Mucosa of descending colon (tissue), 3 donors: Measurements from ENCODE around the gene ADRA2B. TPM values are rescaled to one million over a fixed set of nuclear protein-coding genes. Genes with fewer than 3 reads are reported as not detected.

Experiments
- ATAC-seq: fragments of 200-7000 bp; cut with Tn5 transposase; one replicate; pipeline ENCODE4 v1.9.1; 2020; ENCODE audit warnings: mild to moderate bottlenecking, moderate library complexity
- DNase-seq, 3 donors: peaks; one replicate each; pipeline ENCODE4 v3.0.0-alpha.2; 2020
- H3K36me3 ChIP-seq: fragments of 200-600 bp; one replicate; pipeline ENCODE4 v1.8.0; 2021; ENCODE audit warnings: low read depth, mild to moderate bottlenecking
- H3K4me1 ChIP-seq: fragments of 200-600 bp; one replicate; pipeline ENCODE4 v1.8.0; 2021; ENCODE audit warnings: low read depth, mild to moderate bottlenecking
- H3K4me3 ChIP-seq: fragments of 200-600 bp; one replicate; pipeline ENCODE4 v1.8.0; 2021; ENCODE audit warnings: mild to moderate bottlenecking
- H3K9me3 ChIP-seq: fragments of 200-600 bp; one replicate; pipeline ENCODE4 v1.8.0; 2021; ENCODE audit warnings: mild to moderate bottlenecking
- CTCF ChIP-seq: fragments of 200-600 bp; IDR thresholded peaks from one replicate; pipeline ENCODE4 v1.8.0; 2022; ENCODE audit warnings: antibody characterized with exemption, mild to moderate bottlenecking
- intact Hi-C, 2 donors: fragments of 100-400 bp; cut with DNase I in 1 of 2; cut with micrococcal nuclease in 1 of 2; formaldehyde crosslinking; loops; one replicate each; pipeline versions ENCODE4 v1.11.0 to v1.11.1; 2022; cut with DNase I, micrococcal nuclease
- total RNA-seq, 3 donors: library from RNA; stranded (reverse); fragmentation: NEBNext Ultra II Directional in 2 of 3; extraction: Animal tissue kit (Norgen Biotek cat#: 25700) in 2 of 3; gene quantifications; one replicate each; pipeline versions ENCODE4 v1.2.1 to v1.2.4, GENCODE V29; 2021 to 2023
- donor health status: DM: no; HTN: no; CAD: no; lungs with moderate emphysema.
- donor health status: DM: no; HTN: no; CAD: no.
- donor health status: DM: no; HTN: yes; CAD: no.

Gene ADRA2B
- total RNA-seq, 3 donors from 2014 or later, result 0.17 to 0.73 (median 0.36) TPM

GRCh38 chr2:96113951-96114350, 2.4 kb downstream of the ADRA2B start:
- H3K36me3 ChIP-seq, result no peaks in the 10 kb centered on the region
- ATAC-seq (no peak), DNase-seq (peak in 2 of 3 donors; percentile 10 to 33)
- TF ChIP-seq CTCF, result no peak
- no peaks in the 10 kb centered on the region for H3K9me3 ChIP-seq
- intact Hi-C loops, result no loop called here
- H3K4me3 ChIP-seq, result no peak overlapping the region
- no peaks in the 10 kb centered on the region for H3K4me1 ChIP-seq

DNA sequence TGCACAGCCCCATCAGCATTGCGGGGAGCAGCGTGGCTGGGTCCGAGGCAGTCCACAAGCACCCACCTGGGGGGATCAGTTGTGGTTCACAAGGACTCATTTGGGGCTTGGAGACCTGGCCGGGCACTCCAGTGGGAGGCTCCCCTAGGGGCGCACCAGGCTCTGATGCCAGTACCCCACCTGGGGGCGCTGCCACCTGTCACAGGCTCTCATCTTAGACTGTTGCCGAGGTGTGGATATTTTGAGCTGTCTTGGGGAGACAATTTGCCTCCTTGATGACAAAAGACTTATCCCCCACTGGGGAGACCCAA, 3.0 kb downstream of the ADRA2B start:
- Histone ChIP-seq H3K4me3 (no peak overlapping the region), H3K36me3 (no peaks in the 10 kb centered on the region), H3K4me1 (no peaks in the 10 kb centered on the region), H3K9me3 (no peaks in the 10 kb centered on the region)
- no peak for TF ChIP-seq CTCF
- intact Hi-C loops, result no loop called here
- DNase-seq (peak in 2 of 3 donors; percentile 16 to 35), ATAC-seq (no peak)

DNA sequence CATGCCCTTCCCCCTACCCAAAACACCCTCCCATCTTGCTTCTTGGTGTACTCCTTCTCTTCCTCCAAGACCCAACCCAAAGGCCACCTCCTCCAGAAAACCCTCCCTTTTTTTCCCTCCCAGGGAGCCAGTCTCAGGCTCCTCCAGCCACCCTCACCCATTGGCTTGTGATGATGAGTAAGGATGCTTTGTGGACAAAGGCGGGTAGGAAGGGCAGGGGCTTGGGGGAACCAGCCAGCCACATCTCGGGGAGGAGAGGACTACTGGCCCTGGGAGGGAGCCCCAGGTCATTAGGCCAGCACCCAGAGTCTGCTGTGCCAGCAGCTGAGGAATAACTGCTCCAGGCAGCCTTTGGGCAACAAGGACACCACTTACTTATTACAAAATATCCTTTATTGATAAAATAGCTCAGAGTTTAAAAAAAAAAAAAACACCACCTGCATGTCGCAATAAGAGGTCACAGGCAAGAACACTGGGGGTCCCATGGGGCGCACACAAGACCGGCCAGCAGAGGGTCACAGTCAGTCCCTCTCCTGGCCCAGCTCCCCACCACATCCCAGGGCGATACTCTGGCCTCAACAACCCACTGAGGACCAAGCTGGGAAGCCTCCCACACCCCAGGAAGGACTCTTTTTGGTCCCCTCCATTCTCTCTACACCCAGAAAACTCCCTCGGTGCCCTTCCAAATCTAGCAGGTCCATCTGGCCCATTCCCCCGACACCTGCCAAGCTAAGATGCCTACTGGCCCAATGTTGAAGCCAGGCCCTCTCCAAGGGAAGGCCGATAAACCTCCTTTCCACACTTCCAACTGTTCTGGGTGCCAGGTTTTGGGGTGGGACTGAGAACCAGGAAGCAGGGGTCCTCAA, 3.6 kb downstream of the ADRA2B start:
- TF ChIP-seq CTCF, result no peak
- ATAC-seq, result no peak
- intact Hi-C loops, result no loop called here
- H3K4me3 ChIP-seq, result no peak overlapping the region
- H3K9me3 ChIP-seq, result no peaks in the 10 kb centered on the region
- H3K4me1 ChIP-seq, result no peaks in the 10 kb centered on the region
- no peaks in the 10 kb centered on the region for H3K36me3 ChIP-seq
- peak in 2 of 3 donors; percentile 9 to 31 for DNase-seq

GRCh38 chr2:96111823-96112500, 4.4 kb downstream of the ADRA2B start:
- Histone ChIP-seq H3K4me3 (no peak overlapping the region), H3K36me3 (no peaks in the 10 kb centered on the region), H3K9me3 (no peaks in the 10 kb centered on the region), H3K4me1 (no peaks in the 10 kb centered on the region)
- peak in 2 of 3 donors; percentile 12 to 38 for DNase-seq
- TF ChIP-seq CTCF, result no peak
- intact Hi-C loops, result no loop called here
- ATAC-seq, result no peak

DNA sequence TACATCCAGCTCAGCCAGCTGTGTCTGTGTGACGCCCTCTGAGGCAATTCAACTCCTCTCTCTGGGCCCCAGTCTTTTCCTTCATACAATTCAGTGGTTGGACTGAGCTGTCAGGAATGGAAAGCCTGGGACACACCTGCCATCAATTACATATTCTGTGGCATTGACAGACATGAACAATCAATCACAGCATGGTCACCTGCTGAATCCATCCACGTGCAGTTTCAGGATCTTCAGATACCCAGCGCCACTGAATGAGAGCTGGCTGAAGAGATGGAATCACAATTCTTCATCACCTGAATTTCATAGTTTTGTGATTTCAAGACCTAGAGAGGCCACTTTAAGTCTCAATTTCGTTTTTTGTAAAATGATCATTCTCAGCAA, 5.1 kb downstream of the ADRA2B start:
- H3K36me3 ChIP-seq, result no peaks in the 10 kb centered on the region
- intact Hi-C loops, result no loop called here
- H3K4me3 ChIP-seq, result no peak overlapping the region
- H3K4me1 ChIP-seq, result no peaks in the 10 kb centered on the region
- DNase-seq (no peak), ATAC-seq (no peak)
- no peak for TF ChIP-seq CTCF
- no peaks in the 10 kb centered on the region for H3K9me3 ChIP-seq
